PFSK-1 (cell line): ENCODE data around the gene FAM234B.

ENCODE experiments used
- FOXP2 ChIP-seq: optimal IDR thresholded peaks from 2 replicates; pipeline ENCODE3; 2011; ENCODE audit warnings: borderline replicate concordance, control low read depth, inconsistent platforms; ENCODE audit not compliant: insufficient read depth; ENCODE audit errors: extremely low read length, extremely low read depth
- POLR2AphosphoS5 ChIP-seq: IDR thresholded peaks from 2 replicates; pipeline ENCODE4 v1.6.1; 2012; ENCODE audit warnings: low read depth, mild to moderate bottlenecking, control low read depth, low read length, moderate library complexity
- REST ChIP-seq, 2 experiments: IDR thresholded peaks; 2 replicates each; pipeline versions ENCODE4 v1.6.1 to v1.8.0; 2011 to 2012; ENCODE audit warnings: low read depth in 2 of 2, low read length in 2 of 2, control low read depth in 1 of 2, inconsistent platforms in 1 of 2, mild to moderate bottlenecking in 1 of 2, moderate library complexity in 1 of 2; ENCODE audit not compliant: insufficient read depth in 1 of 2
- SIN3A ChIP-seq: IDR thresholded peaks from 2 replicates; pipeline ENCODE4 v1.6.1; 2012; ENCODE audit warnings: mild to moderate bottlenecking, low read length, moderate library complexity, borderline replicate concordance; ENCODE audit not compliant: insufficient read depth
- TAF1 ChIP-seq: IDR thresholded peaks from 2 replicates; pipeline ENCODE4 v1.6.1; 2012; ENCODE audit warnings: low read length, control low read depth, borderline replicate concordance; ENCODE audit not compliant: insufficient read depth

DNA sequence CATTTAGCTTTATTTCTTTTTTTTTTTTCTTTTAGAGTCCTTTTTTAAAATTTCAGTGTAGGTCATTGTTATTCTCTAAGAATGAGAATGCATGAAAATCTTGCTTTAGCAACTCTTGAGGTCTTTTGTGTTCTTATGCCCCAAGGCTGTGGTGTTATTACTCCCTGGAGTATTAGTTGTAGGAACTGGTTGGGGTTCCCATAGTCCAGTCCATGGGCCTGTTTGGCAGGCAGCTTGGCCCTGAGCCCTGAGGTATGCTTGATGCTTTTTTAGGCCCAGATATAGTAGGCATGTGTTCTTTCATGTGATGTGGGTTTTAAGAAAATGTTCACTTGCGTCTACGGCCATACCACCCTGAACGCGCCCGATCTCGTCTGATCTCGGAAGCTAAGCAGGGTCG, 1.6 kb downstream of the FAM234B start:
- TF ChIP-seq POLR2AphosphoS5 (no peak), TAF1 (no peak), REST (IDR thresholded peaks at IDR 0.05; ENCODE audit: insufficient read depth in 1 of 2, low read depth in 2 of 2, low read length in 2 of 2) (no peak), SIN3A (no peak), FOXP2 (no peak)
